Measurements from ENCODE around the gene CA10.

The CA10 gene

GRCh38 chr17:51793686-51794085 is 364.8 kb downstream of the CA10 start:
- in situ Hi-C loops (cut with MboI; ENCODE audit: low sequenced_read_pairs): no loop called here

- in situ Hi-C loops (cut with MboI; ENCODE audit: low sequenced_read_pairs): no loop called here
Observed at GRCh38 chr17:51778842-51779241, 379.7 kb downstream of the CA10 start.

- in situ Hi-C loops (cut with MboI; ENCODE audit: low sequenced_read_pairs): no loop called here
Observed at GRCh38 chr17:51770027-51770759, 388.3 kb downstream of the CA10 start.

DNA sequence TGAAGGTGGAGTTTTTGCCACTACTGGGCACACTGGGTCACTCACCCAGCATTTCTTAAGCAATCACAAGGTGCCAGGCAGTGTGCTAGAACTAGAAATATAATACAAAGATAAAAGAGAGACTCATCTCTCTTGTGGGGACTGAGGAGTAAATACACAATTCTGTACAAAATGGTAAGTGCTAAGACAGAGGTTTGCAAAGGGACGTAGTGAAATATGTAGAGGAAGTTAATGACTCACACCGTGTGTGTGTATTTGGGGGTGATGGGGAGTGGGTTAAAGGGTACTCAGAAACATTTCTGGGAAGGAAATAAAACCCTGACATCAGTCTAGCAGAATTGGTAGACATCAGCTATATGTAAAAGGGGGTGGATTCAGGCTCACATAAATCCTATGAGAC is 389.3 kb downstream of the CA10 start:
- in situ Hi-C loops (cut with MboI; ENCODE audit: low sequenced_read_pairs): no loop called here

DNA sequence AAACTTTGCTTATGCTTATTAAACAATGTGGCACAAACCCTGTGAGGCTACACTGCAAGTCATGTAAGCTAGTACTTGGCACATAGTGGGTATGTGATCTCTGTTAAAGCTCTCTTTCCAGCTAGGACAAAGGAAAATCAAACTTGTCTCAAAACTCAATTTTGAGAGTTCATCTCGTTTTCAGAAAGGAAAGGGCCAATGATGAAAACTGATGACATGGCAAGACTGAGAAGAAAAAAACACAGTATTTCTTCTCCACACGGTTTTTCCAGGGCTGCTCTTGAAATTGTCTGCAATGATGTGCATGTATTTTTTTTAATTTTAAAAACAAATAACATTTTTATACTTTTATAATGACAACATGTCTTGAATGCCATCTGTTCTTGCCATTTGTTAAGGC is 389.8 kb downstream of the CA10 start:
- in situ Hi-C loops (cut with MboI; ENCODE audit: low sequenced_read_pairs): no loop called here

DNA sequence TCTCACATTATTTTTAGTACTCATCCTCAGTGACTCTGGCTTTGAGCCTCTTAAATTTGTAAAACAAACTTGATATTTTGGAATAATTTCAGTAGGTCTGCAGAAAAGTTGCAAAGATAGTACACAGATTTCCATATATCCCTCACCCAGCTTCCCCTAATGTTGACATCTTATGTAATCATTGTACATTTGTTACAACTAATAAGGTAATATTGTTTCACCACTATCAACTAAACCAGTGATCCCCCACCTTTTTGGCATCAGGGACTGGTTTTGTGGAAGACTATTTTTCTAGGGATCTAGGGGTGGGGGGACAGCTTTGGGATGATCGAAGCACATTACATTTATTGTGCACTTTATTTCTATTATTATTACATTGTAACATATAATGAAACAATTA is 391.2 kb downstream of the CA10 start:
- in situ Hi-C loops (cut with MboI; ENCODE audit: low sequenced_read_pairs): no loop called here

DNA sequence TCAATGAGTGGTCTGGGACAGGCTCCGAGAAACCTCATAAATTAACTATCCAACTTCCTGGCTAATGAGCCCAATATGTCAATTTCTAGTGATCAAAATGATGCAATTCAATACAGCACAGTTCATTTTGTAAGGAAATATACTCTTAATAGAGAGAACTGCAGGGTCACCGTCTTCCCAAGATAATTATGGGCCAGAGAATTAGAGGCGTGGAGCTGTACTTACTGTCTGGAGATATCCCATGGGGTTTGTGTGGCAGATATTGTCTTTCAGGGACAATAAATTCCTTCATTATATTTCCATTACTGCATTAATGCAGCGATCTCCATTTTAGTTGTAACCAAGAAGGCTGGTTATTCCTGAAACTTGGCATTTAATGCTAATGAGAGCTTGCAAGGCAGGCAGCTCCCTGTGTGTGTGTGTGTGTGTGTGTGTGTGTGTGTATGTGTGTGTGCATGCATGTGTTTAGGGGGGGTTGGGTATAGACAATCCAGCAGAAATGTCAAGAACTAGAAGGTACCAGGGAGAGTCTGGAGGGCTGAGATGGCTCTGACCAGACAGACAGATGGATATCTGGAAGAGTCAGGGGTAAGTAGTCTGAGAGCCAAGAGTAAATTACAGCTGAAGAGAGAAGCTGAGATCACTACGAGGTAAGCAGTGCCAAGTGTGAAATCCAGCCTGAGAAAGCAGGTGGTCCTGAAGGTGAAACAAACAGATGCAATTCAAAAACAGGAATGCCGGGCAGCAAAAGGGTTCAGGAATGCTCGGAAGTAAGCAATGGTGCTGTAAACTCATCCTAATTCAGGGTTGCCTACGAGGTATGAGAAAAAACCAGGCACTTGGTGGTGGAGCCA is 393.0 kb downstream of the CA10 start:
- in situ Hi-C loops (cut with MboI; ENCODE audit: low sequenced_read_pairs): no loop called here

- in situ Hi-C loops (cut with MboI; ENCODE audit: low sequenced_read_pairs): no loop called here
Observed at GRCh38 chr17:51764387-51764971, 394.0 kb downstream of the CA10 start.

DNA sequence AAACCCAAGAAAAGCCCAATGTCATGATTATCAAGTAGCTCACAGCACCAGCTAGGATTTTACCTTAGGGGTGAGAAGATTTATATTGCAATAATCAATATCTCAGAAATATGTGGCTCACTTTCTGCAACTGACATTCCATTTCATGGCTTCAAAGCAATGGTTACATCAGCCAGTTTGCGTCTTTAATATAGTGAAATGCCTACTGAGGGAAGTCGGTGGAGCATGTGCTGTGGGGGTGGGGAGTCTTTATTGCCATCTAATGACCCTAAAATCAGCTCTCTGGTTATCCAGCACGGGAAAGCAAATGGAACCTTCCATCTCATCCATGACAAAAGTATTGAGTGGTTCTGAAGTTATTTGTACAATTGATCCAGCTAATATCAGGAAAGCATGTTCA is 395.5 kb downstream of the CA10 start:
- in situ Hi-C loops (cut with MboI; ENCODE audit: low sequenced_read_pairs): no loop called here

- in situ Hi-C loops (cut with MboI; ENCODE audit: low sequenced_read_pairs): no loop called here
Observed at GRCh38 chr17:51761105-51761504, 397.4 kb downstream of the CA10 start.

- in situ Hi-C loops (cut with MboI; ENCODE audit: low sequenced_read_pairs): no loop called here
Observed at GRCh38 chr17:51759260-51759659, 399.3 kb downstream of the CA10 start.

DNA sequence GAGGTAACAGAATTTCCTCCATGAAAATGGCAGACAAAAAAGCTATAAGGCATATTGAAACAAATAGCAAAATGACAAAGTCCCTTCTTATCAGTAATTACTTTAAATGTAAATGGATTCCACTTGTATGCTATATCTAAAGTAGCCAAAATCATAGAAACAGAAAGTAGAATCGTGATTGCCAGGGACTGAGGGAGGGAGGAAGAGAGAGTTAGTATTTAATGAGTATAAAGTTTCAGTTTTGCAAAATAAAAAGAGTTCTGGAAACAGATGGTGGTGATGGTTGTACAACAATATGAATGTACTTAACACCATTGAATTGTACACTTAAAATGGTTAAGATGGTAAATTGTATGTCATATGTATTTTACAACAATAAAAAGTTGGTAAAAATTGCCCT is 407.4 kb downstream of the CA10 start:
- in situ Hi-C loops (cut with MboI; ENCODE audit: low sequenced_read_pairs): no loop called here

- in situ Hi-C loops (cut with MboI; ENCODE audit: low sequenced_read_pairs): no loop called here
Observed at GRCh38 chr17:51748749-51749604, 409.5 kb downstream of the CA10 start.

- in situ Hi-C loops (cut with MboI; ENCODE audit: low sequenced_read_pairs): no loop called here
Observed at GRCh38 chr17:51746421-51746820, 412.1 kb downstream of the CA10 start.

DNA sequence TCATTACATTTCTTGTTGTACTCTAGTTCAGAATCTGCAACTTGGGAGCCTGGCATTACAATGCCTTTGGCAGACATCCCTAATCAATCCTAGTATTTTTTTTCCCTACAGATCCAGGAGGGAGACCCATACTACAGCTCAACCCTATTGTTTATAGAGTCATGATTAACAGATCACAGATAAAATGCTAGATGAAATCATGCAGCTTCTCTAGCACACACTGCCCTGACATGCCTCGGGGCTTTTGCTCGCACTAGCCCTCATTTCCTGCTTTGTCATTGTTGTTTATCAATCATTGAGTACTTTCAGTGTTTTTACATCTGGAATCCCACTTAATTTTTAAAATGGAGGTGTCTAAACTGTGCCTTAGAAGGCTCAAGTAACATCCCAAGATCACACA is 412.5 kb downstream of the CA10 start:
- in situ Hi-C loops (cut with MboI; ENCODE audit: low sequenced_read_pairs): no loop called here

GRCh38 chr17:51743477-51743876 is 415.0 kb downstream of the CA10 start:
- in situ Hi-C loops (cut with MboI; ENCODE audit: low sequenced_read_pairs): no loop called here

- in situ Hi-C loops (cut with MboI; ENCODE audit: low sequenced_read_pairs): no loop called here
Observed at GRCh38 chr17:51742571-51742970, 415.9 kb downstream of the CA10 start.

- in situ Hi-C loops (cut with MboI; ENCODE audit: low sequenced_read_pairs): no loop called here
Observed at GRCh38 chr17:51741458-51741857, 417.1 kb downstream of the CA10 start.

DNA sequence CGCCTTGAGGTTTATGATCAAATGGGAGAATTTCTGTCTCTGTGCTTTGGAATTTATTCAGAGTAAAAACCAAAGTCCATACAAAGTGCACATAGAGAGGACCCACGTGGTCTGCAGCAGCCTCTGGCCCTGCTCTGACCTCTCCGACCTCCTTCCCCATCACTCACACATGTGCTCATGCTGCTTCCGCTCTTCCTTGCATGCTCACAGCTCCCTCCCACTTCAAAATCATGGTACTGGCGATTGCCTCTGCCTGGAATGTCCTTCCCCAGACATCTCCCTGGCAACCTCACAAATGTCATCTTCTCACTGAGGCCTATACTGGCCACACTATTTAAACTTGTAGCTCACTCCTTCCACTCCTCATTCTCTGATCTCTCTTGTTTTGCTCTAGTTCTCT is 418.0 kb downstream of the CA10 start:
- in situ Hi-C loops (cut with MboI; ENCODE audit: low sequenced_read_pairs): no loop called here

- in situ Hi-C loops (cut with MboI; ENCODE audit: low sequenced_read_pairs): no loop called here
Observed at GRCh38 chr17:51739245-51739886, 419.1 kb downstream of the CA10 start.

DNA sequence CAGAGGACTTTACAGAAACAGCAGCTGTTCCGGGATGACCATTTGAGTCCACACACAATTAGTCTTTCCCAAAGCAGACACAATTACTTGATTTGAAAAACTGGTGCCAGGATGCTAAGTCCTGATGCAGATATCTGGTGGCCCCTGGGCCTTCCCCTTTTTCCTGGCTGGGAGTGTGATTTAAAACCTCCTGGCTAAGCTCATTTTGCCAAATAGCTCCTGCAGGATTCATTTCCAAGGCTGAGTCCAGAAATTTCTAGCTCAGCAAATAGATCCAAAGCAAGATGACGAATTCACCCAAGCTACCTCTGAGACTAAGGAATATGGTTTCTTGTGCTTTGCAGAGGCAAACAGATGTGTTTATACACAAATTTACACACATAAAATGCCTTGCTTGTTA is 422.2 kb downstream of the CA10 start:
- in situ Hi-C loops (cut with MboI; ENCODE audit: low sequenced_read_pairs): no loop called here
